CD4-positive, alpha-beta memory T cell (primary cell): ENCODE measurements around the gene SERGEF. TPM values are rescaled to one million over a fixed set of nuclear protein-coding genes. Genes with fewer than 3 reads are reported as not detected.
"Not testable (repeated sequence)": the region's sequence is repeated elsewhere in the genome, so short reads cannot be mapped to it uniquely, and the experiment has no call there.

Source experiments
- CTCF ChIA-PET: fragments of 350-600 bp; sonication (Branson Sonifier 250); formaldehyde crosslinking; loops from one replicate; lab custom pipeline; 2021; ENCODE audit warnings: inconsistent platforms; ENCODE audit not compliant: partially characterized antibody; lab: Charles Lee
- POLR2A ChIA-PET: fragments of 350-600 bp; sonication (Branson Sonifier 250); formaldehyde crosslinking; loops from one replicate; lab custom pipeline; 2021; ENCODE audit not compliant: partially characterized antibody; lab: Charles Lee
- DNase-seq, 5 donors: peaks; one replicate each; pipeline versions ENCODE4 v3.0.0 to v3.0.0-alpha.2; 2020 to 2022; ENCODE audit warnings: mixed read lengths in 1 of 5
- H3K27ac ChIP-seq: one replicate; pipeline ENCODE4 v1.7.0; 2013; ENCODE audit warnings: low read depth, low read length
- H3K27me3 ChIP-seq: 2 replicates; pipeline ENCODE4 v1.7.0; 2013; ENCODE audit warnings: mild to moderate bottlenecking, low read length, moderate library complexity; ENCODE audit not compliant: insufficient read depth
- H3K36me3 ChIP-seq: 2 replicates; pipeline ENCODE4 v1.7.0; 2013; ENCODE audit warnings: mild to moderate bottlenecking, low read length, moderate library complexity; ENCODE audit not compliant: insufficient read depth
- H3K4me1 ChIP-seq: 2 replicates; pipeline ENCODE4 v1.7.0; 2013; ENCODE audit warnings: mild to moderate bottlenecking, low read length, moderate library complexity; ENCODE audit not compliant: insufficient read depth
- H3K4me3 ChIP-seq, 2 donors: one replicate each; pipeline ENCODE4 v1.7.0; 2013; ENCODE audit warnings: low read length in 2 of 2, mild to moderate bottlenecking in 1 of 2
- H3K9me3 ChIP-seq, 2 donors: one replicate each; pipeline ENCODE4 v1.7.0; 2013; ENCODE audit warnings: low read length in 2 of 2, control low read depth in 1 of 2; ENCODE audit not compliant: control insufficient read depth in 1 of 2
- H3K27ac Mint-ChIP-seq, 7 donors: one replicate each; pipeline ENCODE4 v1.8.0; 2020 to 2021; ENCODE audit warnings: mixed read lengths in 7 of 7, mild to moderate bottlenecking in 6 of 7, inconsistent platforms in 3 of 7, moderate library complexity in 3 of 7
- H3K27me3 Mint-ChIP-seq, 2 donors: one replicate each; pipeline ENCODE4 v1.8.0; 2020 to 2021; ENCODE audit warnings: mixed read lengths in 2 of 2
- H3K36me3 Mint-ChIP-seq, 2 donors: one replicate each; pipeline ENCODE4 v1.8.0; 2020 to 2021; ENCODE audit warnings: mixed read lengths in 2 of 2, inconsistent platforms in 1 of 2, mild to moderate bottlenecking in 1 of 2
- H3K4me1 Mint-ChIP-seq, 4 donors: one replicate each; pipeline ENCODE4 v1.8.0; 2020 to 2021; ENCODE audit warnings: mixed read lengths in 4 of 4, mild to moderate bottlenecking in 1 of 4
- H3K4me3 Mint-ChIP-seq, 8 donors: one replicate each; pipeline ENCODE4 v1.8.0; 2020 to 2021; ENCODE audit warnings: mixed read lengths in 8 of 8, mild to moderate bottlenecking in 7 of 8, moderate library complexity in 6 of 8, inconsistent platforms in 3 of 8
- H3K9me3 Mint-ChIP-seq, 8 donors: one replicate each; pipeline ENCODE4 v1.8.0; 2020 to 2021; ENCODE audit warnings: mixed read lengths in 8 of 8, mild to moderate bottlenecking in 5 of 8, inconsistent platforms in 3 of 8, moderate library complexity in 1 of 8
- intact Hi-C: fragments of 100-400 bp; cut with micrococcal nuclease; formaldehyde crosslinking; loops from one replicate; pipeline ENCODE4 v1.15.1; 2023
- polyA plus RNA-seq, 2 donors: library from polyadenylated mRNA; unstranded; fragments of 300-500 nt; fragmentation: Illumina TruSeq; gene quantifications; one replicate each; pipeline ENCODE4 v1.2.3, GENCODE V29; 2021
- total RNA-seq, 2 experiments: library from RNA; stranded (reverse); gene quantifications; one replicate each; pipeline ENCODE4 v1.2.3, GENCODE V29; 2021

The SERGEF gene
- total and polyA plus RNA-seq, 4 experiments from 2014 or later, result 46.2 to 82.7 (median 63.7) TPM

GRCh38 chr11:18000760-18001159 is 12.1 kb downstream of the SERGEF start:
- CTCF ChIA-PET, result interaction anchor here (1.0 kb wide), 1 partner anchor 8 kb away, joined by 3 read pairs; no protein-coding TSS in a partner anchor
- Histone ChIP-seq H3K4me3 (no peak overlapping the region), H3K27me3 (no peaks in the 10 kb centered on the region), H3K9me3 (no peaks in the 10 kb centered on the region), H3K36me3 (peaks cover 29% of the 10 kb centered on the region), H3K27ac (no peak overlapping the region), H3K4me1 (no peaks in the 10 kb centered on the region)
- H3K36me3 Mint-ChIP-seq, result peaks cover 62 to 76% of the 10 kb centered on the region in 2 donors
- intact Hi-C loops, result no loop called here
- no peak for DNase-seq
- no peaks in the 10 kb centered on the region for H3K9me3 Mint-ChIP-seq
- H3K4me1 Mint-ChIP-seq, result peaks cover 0 to 14% (median 8%) of the 10 kb centered on the region in 4 donors
- H3K27me3 Mint-ChIP-seq, result no peaks in the 10 kb centered on the region
- no peak overlapping the region for H3K4me3 Mint-ChIP-seq
- POLR2A ChIA-PET, result interaction anchor here (0.9 to 1.1 kb wide), 2 partner anchors 12 to 104 kb away, joined by 3 read pairs; partner anchors contain the start of genes SAAL1 and SERGEF
- peak overlapping the region in 3 of 7 donors; percentile 18 to 66 (median 28) for H3K27ac Mint-ChIP-seq

- H3K27me3 ChIP-seq, H3K4me1 ChIP-seq, H3K9me3 ChIP-seq, DNase-seq, H3K27me3 Mint-ChIP-seq, intact Hi-C loops, H3K27ac ChIP-seq, H3K9me3 Mint-ChIP-seq, H3K4me3 Mint-ChIP-seq, H3K4me3 ChIP-seq: not testable (repeated sequence)
- H3K36me3 ChIP-seq, result peaks cover 35% of the 10 kb centered on the region
- POLR2A ChIA-PET, result interaction anchor here (0.9 to 1.2 kb wide), 2 partner anchors 12 to 14 kb away, joined by 3 read pairs; partner anchors contain the start of gene SERGEF
- peaks cover 60 to 76% of the 10 kb centered on the region in 2 donors for H3K36me3 Mint-ChIP-seq
- peak overlapping the region in 1 of 7 donors; percentile 48 for H3K27ac Mint-ChIP-seq
- peaks cover 0 to 14% (median 8%) of the 10 kb centered on the region in 4 donors for H3K4me1 Mint-ChIP-seq
- CTCF ChIA-PET, result interaction anchor here (1.2 kb wide), 2 partner anchors 9 to 11 kb away, joined by 4 to 5 read pairs; no protein-coding TSS in a partner anchor
These were observed 12.7 kb downstream of the SERGEF start for GRCh38 chr11:18000128-18000527.

GRCh38 chr11:17992916-17993315 is 19.9 kb downstream of the SERGEF start:
- H3K27ac ChIP-seq, result no peak overlapping the region
- DNase-seq, result no peak
- ChIA-PET CTCF (interaction anchor here (0.9 to 6.2 kb wide), 9 partner anchors 9 to 236 kb away, joined by 3 to 56 read pairs (median 4); partner anchors contain the start of gene SAAL1), POLR2A (no interaction called here)
- peaks cover 32% of the 10 kb centered on the region for H3K36me3 ChIP-seq
- H3K4me1 ChIP-seq, result no peaks in the 10 kb centered on the region
- no peaks in the 10 kb centered on the region for H3K9me3 Mint-ChIP-seq
- H3K27me3 ChIP-seq, result no peaks in the 10 kb centered on the region
- H3K27me3 Mint-ChIP-seq, result no peaks in the 10 kb centered on the region
- H3K27ac Mint-ChIP-seq, result peak overlapping the region in 3 of 7 donors; percentile 12 to 44 (median 16)
- intact Hi-C loops, result no loop called here
- no peaks in the 10 kb centered on the region for H3K9me3 ChIP-seq
- H3K36me3 Mint-ChIP-seq, result peaks cover 24 to 65% of the 10 kb centered on the region in 2 donors
- H3K4me3 Mint-ChIP-seq, result no peak overlapping the region
- H3K4me1 Mint-ChIP-seq, result peaks cover 0 to 3% (median under 1%) of the 10 kb centered on the region in 4 donors
- no peak overlapping the region for H3K4me3 ChIP-seq

GRCh38 chr11:17991783-17992433 is 20.9 kb downstream of the SERGEF start:
- peak; percentile 43 to 55 (median 47) for DNase-seq
- no peaks in the 10 kb centered on the region for H3K9me3 Mint-ChIP-seq
- peaks cover 31 to 67% of the 10 kb centered on the region in 2 donors for H3K36me3 Mint-ChIP-seq

GRCh38 chr11:17989306-17989705 is 23.5 kb downstream of the SERGEF start:
- Histone ChIP-seq H3K4me1 (no peaks in the 10 kb centered on the region), H3K9me3 (no peaks in the 10 kb centered on the region), H3K36me3 (peaks cover 34% of the 10 kb centered on the region), H3K27me3 (no peaks in the 10 kb centered on the region), H3K4me3 (no peak overlapping the region), H3K27ac (no peak overlapping the region)
- peaks cover 30 to 66% of the 10 kb centered on the region in 2 donors for H3K36me3 Mint-ChIP-seq
- H3K27me3 Mint-ChIP-seq, result no peaks in the 10 kb centered on the region
- H3K27ac Mint-ChIP-seq, result no peak overlapping the region
- no peak overlapping the region for H3K4me3 Mint-ChIP-seq
- H3K4me1 Mint-ChIP-seq, result peaks cover 0 to 2% (median under 1%) of the 10 kb centered on the region in 4 donors
- ChIA-PET POLR2A (no interaction called here), CTCF (interaction anchor here (1.1 to 6.2 kb wide), 7 partner anchors 9 to 126 kb away, joined by 3 to 56 read pairs (median 5); partner anchors contain the start of gene SAAL1)
- H3K9me3 Mint-ChIP-seq, result no peaks in the 10 kb centered on the region
- intact Hi-C loops, result no loop called here
- no peak for DNase-seq

More at GRCh38 chr11:17991783-17992433, 20.9 kb downstream of the SERGEF start:
- CTCF ChIA-PET, result interaction anchor here (0.6 to 6.2 kb wide), 18 partner anchors 8 to 250 kb away, joined by 3 to 56 read pairs (median 4); partner anchors contain the start of gene SAAL1
- no peaks in the 10 kb centered on the region for H3K9me3 ChIP-seq
- no peaks in the 10 kb centered on the region for H3K4me1 ChIP-seq
- no peak overlapping the region for H3K4me3 Mint-ChIP-seq
- H3K27ac ChIP-seq, result no peak overlapping the region
- peaks cover 0 to 2% (median under 1%) of the 10 kb centered on the region in 4 donors for H3K4me1 Mint-ChIP-seq
- H3K4me3 ChIP-seq, result no peak overlapping the region
- H3K27me3 Mint-ChIP-seq, result no peaks in the 10 kb centered on the region
- intact Hi-C loops, result loop anchor here (1.0 to 2.0 kb wide), 2 partner anchors 114 to 773 kb away; partner anchors contain the start of gene SAAL1
- H3K27ac Mint-ChIP-seq, result peak overlapping the region in 2 of 7 donors; percentile 60 to 65
- POLR2A ChIA-PET, result no interaction called here
- peaks cover 30% of the 10 kb centered on the region for H3K36me3 ChIP-seq
- no peaks in the 10 kb centered on the region for H3K27me3 ChIP-seq

GRCh38 chr11:17988465-17988864 is 24.4 kb downstream of the SERGEF start:
- DNase-seq, result no peak
- POLR2A ChIA-PET, result no interaction called here
- Mint-ChIP-seq H3K9me3 (no peaks in the 10 kb centered on the region), H3K36me3 (peaks cover 39 to 70% of the 10 kb centered on the region in 2 donors), H3K27ac (peak overlapping the region in 1 of 7 donors; percentile 61), H3K4me1 (peaks cover 0 to 2% (median under 1%) of the 10 kb centered on the region in 4 donors), H3K4me3 (no peak overlapping the region), H3K27me3 (no peaks in the 10 kb centered on the region)
- H3K36me3 ChIP-seq, result peaks cover 34% of the 10 kb centered on the region
- H3K4me3 ChIP-seq, result no peak overlapping the region
- no peaks in the 10 kb centered on the region for H3K27me3 ChIP-seq
- intact Hi-C loops, result no loop called here
- CTCF ChIA-PET, result interaction anchor here (0.7 to 6.2 kb wide), 10 partner anchors 8 to 127 kb away, joined by 3 to 56 read pairs (median 5); partner anchors contain the start of genes SAAL1 and SERGEF
- H3K27ac ChIP-seq, result no peak overlapping the region
- H3K9me3 ChIP-seq, result no peaks in the 10 kb centered on the region
- no peaks in the 10 kb centered on the region for H3K4me1 ChIP-seq

GRCh38 chr11:17987826-17988225 is 25.0 kb downstream of the SERGEF start:
- peaks cover 34% of the 10 kb centered on the region for H3K36me3 ChIP-seq
- H3K9me3 Mint-ChIP-seq, result no peaks in the 10 kb centered on the region
- peak overlapping the region in 1 of 7 donors; percentile 58 for H3K27ac Mint-ChIP-seq
- H3K4me3 ChIP-seq, result no peak overlapping the region
- no peak overlapping the region for H3K4me3 Mint-ChIP-seq
- no peaks in the 10 kb centered on the region for H3K9me3 ChIP-seq
- ChIA-PET CTCF (interaction anchor here (0.7 to 3.1 kb wide), 14 partner anchors 7 to 257 kb away, joined by 3 to 16 read pairs (median 3); partner anchors contain the start of genes SAAL1 and SERGEF), POLR2A (no interaction called here)
- no peak overlapping the region for H3K27ac ChIP-seq
- peaks cover 0 to 2% (median under 1%) of the 10 kb centered on the region in 4 donors for H3K4me1 Mint-ChIP-seq
- DNase-seq, result no peak
- intact Hi-C loops, result no loop called here
- H3K27me3 Mint-ChIP-seq, result no peaks in the 10 kb centered on the region
- H3K27me3 ChIP-seq, result no peaks in the 10 kb centered on the region
- H3K36me3 Mint-ChIP-seq, result peaks cover 44 to 69% of the 10 kb centered on the region in 2 donors
- H3K4me1 ChIP-seq, result no peaks in the 10 kb centered on the region
